Hepatocyte (in vitro differentiated cells): Measurements from ENCODE around the gene S100A3. TPM values are rescaled to one million over a fixed set of nuclear protein-coding genes. Genes with fewer than 3 reads are reported as not detected.

ENCODE experiments used
- polyA plus RNA-seq: library from polyadenylated mRNA; unstranded; fragments of >200 nt; fragmentation: Nextera tagmentation; extraction: Ambion mirVana; gene quantifications from 2 replicates; pipeline ENCODE4 v1.2.1, GENCODE V29; 2016
- total RNA-seq: library from RNA; depleted of rRNA; stranded (reverse); fragments of >200 nt; gene quantifications from 2 replicates; pipeline ENCODE4 v1.2.3, GENCODE V29; 2014

The S100A3 gene
- total and polyA plus RNA-seq, 2 experiments from 2014 or later = 1.9 to 2.7 TPM

Other genes starting within 250 kb of the S100A3 start
- not detected in 2 replicates for gene PGLYRP3, start 236.3 kb downstream of the S100A3 start, total RNA-seq
- not detected in 2 replicates for gene PGLYRP3, start 236.3 kb downstream of the S100A3 start, polyA plus RNA-seq
- gene PGLYRP4, start 200.4 kb downstream of the S100A3 start, total RNA-seq = not detected in 2 replicates
- not detected in 2 replicates for gene PGLYRP4, start 200.4 kb downstream of the S100A3 start, polyA plus RNA-seq
- gene S100A9, start 191.4 kb downstream of the S100A3 start, total RNA-seq = 3.2 and 11.9 TPM in 2 replicates
- 1.9 and 6.4 TPM in 2 replicates for gene S100A9, start 191.4 kb downstream of the S100A3 start, polyA plus RNA-seq
- gene S100A12, start 173.6 kb downstream of the S100A3 start, total RNA-seq = not detected in 2 replicates
- 1.1 TPM in 1 of 2 replicates, not detected in the other for gene S100A12, start 173.6 kb downstream of the S100A3 start, polyA plus RNA-seq
- gene S100A8, start 158.2 kb downstream of the S100A3 start, total RNA-seq = 0.70 TPM in 1 of 2 replicates, not detected in the other
- gene S100A8, start 158.2 kb downstream of the S100A3 start, polyA plus RNA-seq = 0.60 and 2.2 TPM in 2 replicates
- not detected in 2 replicates for gene S100A7A, start 132.7 kb downstream of the S100A3 start, total RNA-seq
- not detected in 2 replicates for gene S100A7A, start 132.7 kb downstream of the S100A3 start, polyA plus RNA-seq
- gene S100A7, start 88.6 kb downstream of the S100A3 start, total RNA-seq = 0.60 TPM in 1 of 2 replicates, not detected in the other
- 1.0 and 2.5 TPM in 2 replicates for gene S100A7, start 88.6 kb downstream of the S100A3 start, polyA plus RNA-seq
- 140 and 173 TPM in 2 replicates for gene S100A6, start 13.3 kb downstream of the S100A3 start, total RNA-seq
- 657 and 701 TPM in 2 replicates for gene S100A6, start 13.3 kb downstream of the S100A3 start, polyA plus RNA-seq
- not detected in 2 replicates for gene S100A5, start 8.3 kb downstream of the S100A3 start, total RNA-seq
- gene S100A5, start 8.3 kb downstream of the S100A3 start, polyA plus RNA-seq = 0.54 and 1.0 TPM in 2 replicates
- gene S100A4, start 3.5 kb downstream of the S100A3 start, total RNA-seq = 64.1 and 101 TPM in 2 replicates
- gene S100A4, start 3.5 kb downstream of the S100A3 start, polyA plus RNA-seq = 116 and 187 TPM in 2 replicates
- gene S100A2, start 16.6 kb upstream of the S100A3 start, total RNA-seq = 1.7 and 4.2 TPM in 2 replicates
- 6.9 and 10.3 TPM in 2 replicates for gene S100A2, start 16.6 kb upstream of the S100A3 start, polyA plus RNA-seq
- 103 and 129 TPM in 2 replicates for gene S100A16, start 63.9 kb upstream of the S100A3 start, total RNA-seq
- gene S100A16, start 63.9 kb upstream of the S100A3 start, polyA plus RNA-seq = 134 and 155 TPM in 2 replicates
- 112 and 141 TPM in 2 replicates for gene S100A14, start 67.1 kb upstream of the S100A3 start, total RNA-seq
- gene S100A14, start 67.1 kb upstream of the S100A3 start, polyA plus RNA-seq = 62.8 and 94.9 TPM in 2 replicates
- gene S100A13, start 78.2 kb upstream of the S100A3 start, total RNA-seq = 82.0 and 115 TPM in 2 replicates
- 248 and 282 TPM in 2 replicates for gene S100A13, start 78.2 kb upstream of the S100A3 start, polyA plus RNA-seq
- gene S100A1, start 79.2 kb upstream of the S100A3 start, total RNA-seq = 2.7 and 15.0 TPM in 2 replicates
- gene S100A1, start 79.2 kb upstream of the S100A3 start, polyA plus RNA-seq = 1.3 and 4.0 TPM in 2 replicates
- gene CHTOP, start 84.8 kb upstream of the S100A3 start, total RNA-seq = 56.2 and 65.5 TPM in 2 replicates
- gene CHTOP, start 84.8 kb upstream of the S100A3 start, polyA plus RNA-seq = 40.6 and 50.7 TPM in 2 replicates
- gene SNAPIN, start 109.4 kb upstream of the S100A3 start, total RNA-seq = 40.9 and 41.4 TPM in 2 replicates
- 63.2 and 68.4 TPM in 2 replicates for gene SNAPIN, start 109.4 kb upstream of the S100A3 start, polyA plus RNA-seq
- 173 and 191 TPM in 2 replicates for gene ILF2, start 121.7 kb upstream of the S100A3 start, total RNA-seq
- 177 and 178 TPM in 2 replicates for gene ILF2, start 121.7 kb upstream of the S100A3 start, polyA plus RNA-seq
- 2.5 and 2.8 TPM in 2 replicates for gene NPR1, start 129.4 kb upstream of the S100A3 start, total RNA-seq
- gene NPR1, start 129.4 kb upstream of the S100A3 start, polyA plus RNA-seq = 3.0 and 4.3 TPM in 2 replicates
- 39.1 and 42.3 TPM in 2 replicates for gene INTS3, start 178.8 kb upstream of the S100A3 start, total RNA-seq
- 37.1 and 51.3 TPM in 2 replicates for gene INTS3, start 178.8 kb upstream of the S100A3 start, polyA plus RNA-seq
- 21.5 and 22.8 TPM in 2 replicates for gene SLC27A3, start 226.1 kb upstream of the S100A3 start, total RNA-seq
- 37.2 and 38.1 TPM in 2 replicates for gene SLC27A3, start 226.1 kb upstream of the S100A3 start, polyA plus RNA-seq